ENCODE measurements around the gene FOXL1.
"Not testable (repeated sequence)": the region's sequence is repeated elsewhere in the genome, so short reads cannot be mapped to it uniquely, and the experiment has no call there.

The FOXL1 gene

GRCh38 chr16:86581458-86581857 is 3.1 kb downstream of the FOXL1 start:
- DNase-seq = no peak

- no peak for DNase-seq
Measured at GRCh38 chr16:86584071-86584685, 5.8 kb downstream of the FOXL1 start.

GRCh38 chr16:86584726-86585721 is 6.7 kb downstream of the FOXL1 start:
- DNase-seq = no peak

- no peak for DNase-seq
Measured at GRCh38 chr16:86585821-86586611, 7.7 kb downstream of the FOXL1 start.

- DNase-seq = no peak
Measured at GRCh38 chr16:86587487-86587886, 9.1 kb downstream of the FOXL1 start.

- not testable (repeated sequence) for DNase-seq
Measured at GRCh38 chr16:86587955-86588354, 9.6 kb downstream of the FOXL1 start.

GRCh38 chr16:86590501-86591144 is 12.3 kb downstream of the FOXL1 start:
- no peak for DNase-seq

- no peak for DNase-seq
Measured at GRCh38 chr16:86591270-86591669, 12.9 kb downstream of the FOXL1 start.

- DNase-seq = no peak
Measured at GRCh38 chr16:86593913-86594620, 15.7 kb downstream of the FOXL1 start.

- no peak for DNase-seq
Measured at GRCh38 chr16:86594721-86595120, 16.4 kb downstream of the FOXL1 start.

GRCh38 chr16:86595983-86596605 is 17.7 kb downstream of the FOXL1 start:
- no peak for DNase-seq

GRCh38 chr16:86597126-86597879 is 19.0 kb downstream of the FOXL1 start:
- DNase-seq = no peak

- DNase-seq = no peak
Measured at GRCh38 chr16:86597880-86598606, 19.7 kb downstream of the FOXL1 start.

- no peak for DNase-seq
Measured at GRCh38 chr16:86598607-86599565, 20.5 kb downstream of the FOXL1 start.

GRCh38 chr16:86601356-86601755 is 23.0 kb downstream of the FOXL1 start:
- no peak for DNase-seq

GRCh38 chr16:86602521-86602920 is 24.2 kb downstream of the FOXL1 start:
- no peak for DNase-seq

GRCh38 chr16:86604436-86605193 is 26.3 kb downstream of the FOXL1 start:
- no peak for DNase-seq

GRCh38 chr16:86605950-86606349 is 27.6 kb downstream of the FOXL1 start:
- no peak for DNase-seq

Measured in NCI-H510A treated with DMSO at 0.1 percent for 48 hours (cell line).